Measurements from ENCODE around the gene KIRREL1.
"Not testable (repeated sequence)": the region's sequence is repeated elsewhere in the genome, so short reads cannot be mapped to it uniquely, and the experiment has no call there.

Gene KIRREL1

DNA sequence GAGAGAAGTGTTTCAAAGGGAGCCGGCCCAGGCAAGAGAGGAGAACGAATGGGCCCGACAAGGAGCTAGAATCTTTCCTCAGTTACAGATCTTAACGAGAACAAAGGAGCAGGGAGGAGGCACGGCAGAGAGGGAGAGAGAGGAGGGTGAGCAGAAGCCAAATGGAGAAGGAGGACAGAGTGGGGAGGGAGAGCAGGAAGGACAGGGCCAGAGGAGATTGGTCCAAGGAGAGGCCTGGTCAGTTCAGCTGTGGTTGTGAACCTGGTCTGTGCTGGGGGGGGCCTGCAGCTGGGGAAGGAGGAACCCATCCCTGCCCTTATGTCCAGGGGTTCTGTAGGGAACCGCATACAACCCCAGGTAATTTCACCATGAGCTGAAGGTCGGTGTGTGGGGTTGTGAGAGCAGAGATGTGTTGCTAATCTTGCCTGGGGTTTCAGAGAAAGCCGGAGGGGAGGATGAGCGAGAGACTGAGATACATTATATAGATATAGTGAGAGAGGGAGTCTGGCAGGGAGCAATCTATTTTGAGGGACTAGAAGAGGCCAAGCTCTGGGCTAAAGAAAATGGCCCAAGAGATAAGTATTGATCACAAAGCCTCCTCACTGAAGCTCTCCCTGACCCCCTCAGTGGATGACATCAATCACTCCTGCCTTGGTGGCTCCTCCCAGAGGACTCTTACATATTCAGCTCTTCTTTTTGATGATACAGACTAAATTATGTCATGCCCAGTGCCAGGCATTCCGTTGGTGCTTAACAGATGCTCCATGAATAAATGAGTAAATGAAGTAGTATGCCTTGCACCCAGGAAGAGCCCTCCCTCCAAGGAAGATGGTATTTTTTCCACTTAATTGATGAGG lies 123.1 kb downstream of the KIRREL1 start:
- H3K4me1 Mint-ChIP-seq: peaks cover 18% of the 10 kb centered on the region
- H3K27ac Mint-ChIP-seq (ENCODE audit: low read depth): no peak overlapping the region
- no peak for ATAC-seq (replicated peaks; ENCODE audit: extremely low read depth, poor library complexity, severe bottlenecking)
- H3K36me3 Mint-ChIP-seq (ENCODE audit: insufficient read depth): no peaks in the 10 kb centered on the region
- H3K27me3 Mint-ChIP-seq: peaks cover 88% of the 10 kb centered on the region
- H3K4me3 Mint-ChIP-seq: no peak overlapping the region
- no peaks in the 10 kb centered on the region for H3K9me3 Mint-ChIP-seq
- no peak for DNase-seq (ENCODE audit: low spot score in 2 of 2)

DNA sequence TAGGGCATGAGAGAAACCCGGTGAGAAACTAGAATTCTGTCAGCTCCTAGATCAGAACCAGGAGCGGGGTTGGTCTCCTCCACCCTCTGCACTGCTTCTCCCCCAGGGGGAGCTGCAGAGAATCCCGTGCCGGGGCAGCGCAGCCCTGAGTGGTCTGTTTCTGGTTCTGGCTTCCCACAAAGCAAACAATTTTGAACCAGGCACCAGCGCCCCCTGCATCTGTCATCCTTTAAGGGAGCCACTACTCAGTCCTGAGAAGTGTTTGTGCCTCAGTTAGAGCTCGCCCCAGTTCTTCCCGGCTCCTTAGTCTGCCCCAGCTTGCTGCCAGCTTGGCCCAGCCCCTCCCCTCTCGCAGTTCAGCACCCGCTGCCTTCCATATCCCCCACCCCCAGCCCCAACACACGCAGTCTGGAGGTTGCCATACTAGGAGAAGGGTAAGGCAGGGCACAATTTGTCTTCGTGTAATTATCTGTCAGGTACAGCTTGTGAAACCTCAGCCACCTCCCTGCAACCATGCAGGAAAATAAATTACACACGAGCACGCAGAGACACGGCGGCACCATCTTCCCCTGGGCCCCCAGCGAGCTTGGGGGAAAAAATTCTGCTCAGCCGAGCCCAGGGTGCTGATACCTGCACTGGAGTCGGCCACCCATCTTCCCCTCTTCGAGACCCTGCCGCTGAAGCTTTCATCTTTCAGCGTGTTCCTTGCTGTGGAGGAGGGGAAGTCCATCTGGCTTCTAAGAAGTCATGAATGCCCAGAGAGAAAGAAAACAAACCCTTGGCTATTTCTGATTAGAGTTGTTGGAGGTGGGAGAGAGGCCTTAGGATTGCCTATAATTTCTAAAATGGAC lies 124.6 kb downstream of the KIRREL1 start:
- DNase-seq (ENCODE audit: low spot score in 2 of 2): peak in 1 of 2 donors; percentile 22
- H3K4me1 Mint-ChIP-seq: peaks cover 18% of the 10 kb centered on the region
- no peak overlapping the region for H3K27ac Mint-ChIP-seq (ENCODE audit: low read depth)
- ATAC-seq (replicated peaks; ENCODE audit: extremely low read depth, poor library complexity, severe bottlenecking): peak; percentile 62
- no peaks in the 10 kb centered on the region for H3K9me3 Mint-ChIP-seq
- H3K36me3 Mint-ChIP-seq (ENCODE audit: insufficient read depth): no peaks in the 10 kb centered on the region
- H3K27me3 Mint-ChIP-seq: peaks cover 80% of the 10 kb centered on the region
- H3K4me3 Mint-ChIP-seq: peak overlapping the region; percentile 21

DNA sequence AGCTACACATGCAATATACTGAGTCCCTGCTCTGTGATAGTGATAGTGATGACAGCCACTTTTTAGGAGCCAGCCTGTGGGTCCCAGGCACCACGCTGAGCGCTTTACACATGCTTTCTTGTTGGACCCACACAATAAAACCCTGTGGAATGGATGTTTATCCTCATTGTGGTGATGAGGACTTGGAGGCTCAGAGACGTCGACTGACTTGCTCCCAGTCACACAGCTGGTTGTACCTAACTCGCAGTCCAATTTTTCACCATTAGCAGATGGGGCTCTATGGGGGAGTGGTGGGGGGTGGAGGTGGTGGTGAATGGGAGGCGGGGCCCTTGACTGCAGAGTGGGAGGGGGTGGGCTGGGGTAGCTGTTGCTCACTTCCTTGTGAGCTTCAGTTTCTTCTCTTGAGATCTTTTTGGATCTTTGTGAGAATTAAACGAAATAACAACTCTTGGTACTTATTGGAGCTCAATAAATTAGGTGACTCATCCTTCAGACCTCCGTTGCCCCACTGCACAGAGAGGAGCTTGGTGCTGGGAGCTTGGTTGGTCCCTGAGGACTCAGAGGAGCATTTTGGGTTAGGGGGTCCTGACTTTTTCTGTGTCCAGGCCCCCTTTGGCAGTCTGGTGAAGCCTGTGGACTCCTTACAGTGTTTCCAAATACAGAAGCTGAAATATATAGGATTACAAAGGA lies 125.4 kb downstream of the KIRREL1 start:
- H3K9me3 Mint-ChIP-seq: no peaks in the 10 kb centered on the region
- no peaks in the 10 kb centered on the region for H3K36me3 Mint-ChIP-seq (ENCODE audit: insufficient read depth)
- no peak for DNase-seq (ENCODE audit: low spot score in 2 of 2)
- peaks cover 81% of the 10 kb centered on the region for H3K27me3 Mint-ChIP-seq
- H3K4me1 Mint-ChIP-seq: peaks cover 13% of the 10 kb centered on the region
- H3K27ac Mint-ChIP-seq (ENCODE audit: low read depth): no peak overlapping the region
- no peak overlapping the region for H3K4me3 Mint-ChIP-seq
- ATAC-seq (replicated peaks; ENCODE audit: extremely low read depth, poor library complexity, severe bottlenecking): no peak

DNA sequence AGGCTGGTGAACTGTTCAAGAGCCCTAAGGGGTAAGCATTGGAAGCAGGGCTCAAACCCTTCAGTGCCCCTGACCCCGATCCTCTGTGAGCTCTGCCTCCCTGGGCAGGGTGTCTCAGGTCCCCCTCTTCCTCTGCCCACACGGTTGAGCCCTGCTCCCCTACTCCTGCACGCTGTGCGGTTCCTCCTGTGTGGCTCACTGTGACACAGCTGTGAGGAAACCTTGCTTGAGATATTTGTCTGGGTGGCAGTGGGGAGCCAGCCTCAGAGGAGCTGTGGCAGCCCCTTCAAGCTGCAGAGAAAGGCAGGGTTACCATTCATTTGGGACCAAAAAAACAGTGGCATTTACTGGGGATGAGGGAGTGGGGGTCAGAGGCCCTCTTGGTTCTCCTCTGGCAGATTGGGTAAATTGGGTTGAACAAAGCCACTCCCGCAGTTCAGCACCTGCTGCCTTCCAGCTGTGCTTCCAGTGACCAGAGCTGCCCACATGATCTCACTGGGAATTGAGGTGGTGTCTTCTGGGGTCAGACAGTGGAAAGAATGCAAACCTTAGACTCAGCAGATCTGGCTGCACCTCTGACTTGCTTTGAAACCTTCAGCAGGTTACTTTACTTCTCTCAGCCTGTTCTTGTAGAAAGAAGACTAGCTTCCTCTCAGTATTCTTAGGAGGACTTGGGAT lies 126.7 kb downstream of the KIRREL1 start:
- Mint-ChIP-seq H3K36me3 (ENCODE audit: insufficient read depth) (no peaks in the 10 kb centered on the region), H3K27me3 (peaks cover 85% of the 10 kb centered on the region), H3K9me3 (no peaks in the 10 kb centered on the region), H3K4me1 (peaks cover 13% of the 10 kb centered on the region), H3K4me3 (no peak overlapping the region), H3K27ac (ENCODE audit: low read depth) (no peak overlapping the region)
- ATAC-seq (replicated peaks; ENCODE audit: extremely low read depth, poor library complexity, severe bottlenecking): no peak
- no peak for DNase-seq (ENCODE audit: low spot score in 2 of 2)

DNA sequence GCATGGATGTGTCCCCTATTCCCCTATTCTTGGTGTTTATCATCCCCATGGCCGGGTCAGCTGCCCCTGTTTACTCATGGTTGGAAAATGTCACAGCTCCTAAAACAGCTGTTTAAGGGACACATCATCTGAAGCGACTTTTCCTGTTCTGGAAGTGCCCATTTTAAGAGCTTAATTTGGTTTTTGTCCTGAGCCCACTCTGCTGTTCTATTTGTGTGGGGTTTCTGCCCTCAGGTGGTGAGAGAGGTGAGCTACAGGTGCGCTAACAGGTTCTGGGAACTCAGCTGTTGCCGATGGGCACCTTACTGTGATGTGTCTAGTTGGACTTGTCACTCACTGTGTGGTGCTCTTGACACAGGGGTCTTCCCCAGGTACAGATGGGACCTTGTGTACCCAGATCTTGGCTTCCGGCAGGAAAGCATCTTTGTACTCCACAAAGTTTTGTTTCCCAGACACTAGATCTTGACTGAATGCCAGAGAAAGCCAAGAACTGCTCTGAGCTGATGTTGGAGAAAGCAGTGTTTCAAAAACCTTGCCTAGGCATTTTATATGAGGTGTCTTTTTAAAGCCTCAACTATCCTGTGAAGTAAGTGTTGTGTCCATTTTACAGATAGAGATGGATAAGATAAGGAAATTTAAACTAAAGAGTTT lies 128.3 kb downstream of the KIRREL1 start:
- Mint-ChIP-seq H3K9me3 (no peaks in the 10 kb centered on the region), H3K4me1 (peaks cover 15% of the 10 kb centered on the region), H3K27ac (ENCODE audit: low read depth) (no peak overlapping the region), H3K36me3 (ENCODE audit: insufficient read depth) (no peaks in the 10 kb centered on the region), H3K27me3 (peaks cover 84% of the 10 kb centered on the region), H3K4me3 (no peak overlapping the region)
- DNase-seq (ENCODE audit: low spot score in 2 of 2) (no peak), ATAC-seq (replicated peaks; ENCODE audit: extremely low read depth, poor library complexity, severe bottlenecking) (no peak)

DNA sequence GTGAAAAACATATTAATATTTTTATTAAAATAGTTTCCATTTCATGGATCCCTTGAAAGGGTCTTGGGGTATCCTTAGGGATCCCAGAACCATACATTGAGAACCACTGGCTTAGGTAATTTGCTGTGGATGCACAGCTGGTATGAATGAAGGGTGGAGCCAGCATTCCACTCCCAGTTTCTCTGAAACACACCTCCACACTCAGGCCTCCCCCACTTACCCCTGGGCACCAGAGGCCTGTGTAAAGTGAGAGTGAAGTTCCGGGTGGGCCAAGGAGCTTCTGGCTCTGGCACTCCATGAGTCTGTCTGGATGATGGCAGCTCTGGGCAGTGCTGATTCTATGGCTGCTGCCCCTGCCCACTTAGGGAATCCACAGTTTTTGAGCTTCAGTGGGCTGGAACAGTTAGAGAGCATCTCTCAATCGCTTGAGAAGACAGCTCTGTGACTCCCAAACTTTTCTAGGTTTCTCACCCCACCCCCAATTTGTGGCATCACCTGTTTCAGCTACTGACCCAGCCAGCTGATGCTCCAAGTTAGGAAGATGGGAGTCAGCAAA lies 129.5 kb downstream of the KIRREL1 start:
- Mint-ChIP-seq H3K4me1 (peaks cover 11% of the 10 kb centered on the region), H3K36me3 (ENCODE audit: insufficient read depth) (no peaks in the 10 kb centered on the region), H3K9me3 (no peaks in the 10 kb centered on the region), H3K27ac (ENCODE audit: low read depth) (no peak overlapping the region), H3K4me3 (no peak overlapping the region), H3K27me3 (peaks cover 90% of the 10 kb centered on the region)
- no peak for DNase-seq (ENCODE audit: low spot score in 2 of 2)
- ATAC-seq (replicated peaks; ENCODE audit: extremely low read depth, poor library complexity, severe bottlenecking): no peak

DNA sequence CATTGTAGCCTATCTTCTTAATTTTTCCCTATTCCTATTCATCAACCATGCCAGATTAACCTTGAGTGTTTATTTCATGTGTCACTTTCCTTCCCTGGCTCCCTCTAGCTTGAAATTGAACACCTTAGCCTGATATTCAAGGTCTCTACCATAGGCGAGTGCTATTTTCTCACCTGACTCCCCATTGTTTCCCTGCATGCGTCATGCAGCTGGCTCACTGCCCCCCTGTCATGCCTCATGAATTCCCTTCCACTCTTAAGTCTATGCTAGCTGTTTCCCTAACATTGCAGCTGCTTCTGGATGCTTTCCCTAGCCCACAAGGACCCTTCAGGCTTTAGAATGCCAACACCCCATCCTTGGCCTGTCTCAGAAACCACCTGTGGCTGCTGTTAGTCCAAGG lies 130.6 kb downstream of the KIRREL1 start:
- no peak overlapping the region for H3K27ac Mint-ChIP-seq (ENCODE audit: low read depth)
- no peak for ATAC-seq (replicated peaks; ENCODE audit: extremely low read depth, poor library complexity, severe bottlenecking)
- H3K9me3 Mint-ChIP-seq: no peaks in the 10 kb centered on the region
- peaks cover 5% of the 10 kb centered on the region for H3K4me1 Mint-ChIP-seq
- no peaks in the 10 kb centered on the region for H3K36me3 Mint-ChIP-seq (ENCODE audit: insufficient read depth)
- H3K4me3 Mint-ChIP-seq: no peak overlapping the region
- no peak for DNase-seq (ENCODE audit: low spot score in 2 of 2)
- H3K27me3 Mint-ChIP-seq: peaks cover 83% of the 10 kb centered on the region

DNA sequence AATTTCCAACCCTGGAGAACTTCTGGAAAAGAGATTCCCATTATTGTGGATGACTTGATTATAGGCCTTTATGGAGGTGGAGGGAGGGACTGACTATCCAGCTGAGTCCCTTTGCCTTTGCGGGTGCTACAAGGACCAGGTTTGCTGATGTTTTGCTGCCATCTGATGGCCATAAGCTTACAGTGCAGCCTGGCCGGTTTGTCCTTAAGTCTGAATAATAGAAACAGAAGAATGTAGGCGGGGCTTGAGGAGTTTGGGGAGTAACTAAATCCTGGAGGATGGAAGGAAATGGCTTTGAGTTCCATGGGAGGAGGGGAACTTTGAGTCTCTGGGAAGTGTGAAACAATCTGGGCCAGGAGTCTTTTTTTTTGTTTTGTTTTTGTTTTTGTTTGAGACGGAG lies 131.6 kb downstream of the KIRREL1 start:
- Mint-ChIP-seq H3K27ac (ENCODE audit: low read depth) (no peak overlapping the region), H3K4me3 (no peak overlapping the region), H3K36me3 (ENCODE audit: insufficient read depth) (no peaks in the 10 kb centered on the region), H3K9me3 (no peaks in the 10 kb centered on the region), H3K4me1 (peaks cover 5% of the 10 kb centered on the region), H3K27me3 (peaks cover 81% of the 10 kb centered on the region)
- DNase-seq (ENCODE audit: low spot score in 2 of 2) (peak; percentile 40 to 68), ATAC-seq (replicated peaks; ENCODE audit: extremely low read depth, poor library complexity, severe bottlenecking) (peak; percentile 70)

DNA sequence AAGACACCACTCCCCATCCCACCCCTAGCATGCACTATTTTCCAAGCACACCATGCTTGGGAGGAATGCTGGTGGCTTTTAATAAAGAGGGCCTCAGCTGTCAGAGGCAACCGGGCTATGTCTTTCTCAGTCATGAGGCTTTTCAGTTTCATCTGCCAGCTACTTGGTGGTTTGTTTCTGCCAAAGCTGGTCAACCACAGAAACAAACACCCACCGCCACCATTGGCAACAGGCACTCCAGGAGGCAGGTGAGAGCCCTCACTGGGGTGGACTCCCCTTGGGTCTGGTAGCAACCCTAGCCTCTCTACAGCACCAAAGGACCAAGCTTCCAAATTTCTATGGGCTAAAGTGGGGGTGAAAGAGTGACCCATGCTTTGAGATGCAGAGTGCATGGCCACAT lies 133.0 kb downstream of the KIRREL1 start:
- Mint-ChIP-seq H3K9me3 (no peaks in the 10 kb centered on the region), H3K36me3 (ENCODE audit: insufficient read depth) (no peaks in the 10 kb centered on the region), H3K27ac (ENCODE audit: low read depth) (no peak overlapping the region), H3K4me3 (no peak overlapping the region), H3K4me1 (peaks cover 5% of the 10 kb centered on the region), H3K27me3 (peaks cover 69% of the 10 kb centered on the region)
- no peak for DNase-seq (ENCODE audit: low spot score in 2 of 2)
- ATAC-seq (replicated peaks; ENCODE audit: extremely low read depth, poor library complexity, severe bottlenecking): no peak

DNA sequence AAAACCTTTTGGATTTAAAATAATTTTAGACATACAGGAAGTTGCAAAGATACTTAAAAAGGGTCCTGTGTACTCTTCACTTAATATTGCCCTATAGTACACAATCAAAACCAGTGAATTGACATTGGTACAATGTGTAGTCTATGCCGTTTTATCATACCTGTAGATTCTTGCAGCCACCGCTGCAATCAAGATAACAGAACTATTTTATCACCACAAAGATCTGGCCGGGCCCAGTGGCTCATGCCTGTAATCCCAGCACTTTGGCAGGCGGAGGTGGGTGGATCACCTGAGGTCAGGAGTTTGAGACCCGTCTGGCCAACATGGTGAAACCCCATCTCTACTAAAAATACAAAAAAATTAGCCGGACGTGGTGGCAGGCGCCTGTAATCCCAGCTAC lies 135.1 kb downstream of the KIRREL1 start:
- not testable (repeated sequence) for H3K9me3 Mint-ChIP-seq; ATAC-seq (replicated peaks; ENCODE audit: extremely low read depth, poor library complexity, severe bottlenecking); DNase-seq (ENCODE audit: low spot score in 2 of 2); H3K27ac Mint-ChIP-seq (ENCODE audit: low read depth); H3K36me3 Mint-ChIP-seq (ENCODE audit: insufficient read depth); H3K4me3 Mint-ChIP-seq; H3K4me1 Mint-ChIP-seq
- peaks cover 56% of the 10 kb centered on the region for H3K27me3 Mint-ChIP-seq

DNA sequence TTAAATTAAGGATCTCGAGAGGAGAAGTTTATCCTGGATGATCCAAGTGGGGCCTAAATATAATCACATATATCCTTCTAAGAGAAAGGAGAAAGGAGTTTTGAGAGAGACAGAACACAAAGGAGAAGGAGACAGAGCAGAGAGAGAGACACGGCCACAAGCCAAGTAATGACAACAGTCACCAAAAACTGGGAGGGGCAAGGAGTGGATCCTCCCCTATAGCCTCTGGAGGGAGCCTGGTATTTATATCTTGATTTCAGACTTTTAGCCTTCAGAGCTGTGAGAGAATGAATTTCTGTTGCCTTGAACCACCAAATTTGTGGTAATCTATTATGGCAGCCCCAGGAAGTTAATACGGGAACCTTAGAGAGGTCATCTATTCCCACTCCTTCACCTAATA lies 137.8 kb downstream of the KIRREL1 start:
- no peak for ATAC-seq (replicated peaks; ENCODE audit: extremely low read depth, poor library complexity, severe bottlenecking)
- Mint-ChIP-seq H3K4me3 (no peak overlapping the region), H3K27ac (ENCODE audit: low read depth) (no peak overlapping the region), H3K36me3 (ENCODE audit: insufficient read depth) (no peaks in the 10 kb centered on the region), H3K4me1 (no peaks in the 10 kb centered on the region), H3K27me3 (peaks cover 29% of the 10 kb centered on the region), H3K9me3 (no peaks in the 10 kb centered on the region)
- no peak for DNase-seq (ENCODE audit: low spot score in 2 of 2)

Data from central memory CD8-positive, alpha-beta T cell (primary cell).